Ishikawa (cell line): Measurements from ENCODE around the gene MOB1A.

Experiments
- TAF1 ChIP-seq: IDR thresholded peaks from 2 replicates; pipeline ENCODE4 v1.6.1; 2012; ENCODE audit warnings: low read depth, mild to moderate bottlenecking
- TCF12 ChIP-seq: IDR thresholded peaks from 2 replicates; pipeline ENCODE4 v1.6.1; 2012; ENCODE audit warnings: low read depth

- no peak for TF ChIP-seq TAF1
- no peak for TF ChIP-seq TCF12
These were observed 22.8 kb downstream of the MOB1A start for GRCh38 chr2:74155830-74156229.
